ENCODE data around the gene CPSF2.
"Not testable (repeated sequence)": the region's sequence is repeated elsewhere in the genome, so short reads cannot be mapped to it uniquely, and the experiment has no call there.

- TF ChIP-seq YY1 (IDR thresholded peaks at IDR 0.05; ENCODE audit: insufficient read depth, insufficient read length); ZNF274 (IDR thresholded peaks at IDR 0.05; ENCODE audit: low read depth, low read length): not testable (repeated sequence)
Observed at GRCh38 chr14:92179178-92179577, 57.4 kb downstream of the CPSF2 start.
